Gastroesophageal sphincter (tissue), 3 donors: ENCODE results near the gene HDDC3.

Source experiments
- EP300 ChIP-seq: sonication (generic); formaldehyde crosslinking; IDR thresholded peaks from one replicate; pipeline ENCODE4 v1.6.1; 2017; ENCODE audit warnings: antibody characterized with exemption, mild to moderate bottlenecking
- POLR2A ChIP-seq, 2 donors: fragments of 450-650 bp; IDR thresholded peaks; one replicate each; pipeline ENCODE4 v1.6.1; 2017; ENCODE audit warnings: antibody characterized with exemption in 2 of 2, mild to moderate bottlenecking in 2 of 2, moderate library complexity in 1 of 2
- TF ChIP-seq, protein P1 (sequence below), 4 experiments: fragments of 200-600 bp in 2 of 4; fragments of 450-650 bp in 2 of 4; sonication (generic) in 1 of 4; IDR thresholded peaks; one replicate each; pipeline ENCODE4 v1.5.1; 2017 to 2019; ENCODE audit warnings: antibody characterized with exemption in 4 of 4, mild to moderate bottlenecking in 2 of 4, moderate library complexity in 2 of 4

GRCh38 chr15:90957791-90958190, 25.4 kb upstream of the HDDC3 start:
- no peak for TF ChIP-seq POLR2A (IDR thresholded peaks at IDR 0.05)
- TF ChIP-seq, protein P1, sequence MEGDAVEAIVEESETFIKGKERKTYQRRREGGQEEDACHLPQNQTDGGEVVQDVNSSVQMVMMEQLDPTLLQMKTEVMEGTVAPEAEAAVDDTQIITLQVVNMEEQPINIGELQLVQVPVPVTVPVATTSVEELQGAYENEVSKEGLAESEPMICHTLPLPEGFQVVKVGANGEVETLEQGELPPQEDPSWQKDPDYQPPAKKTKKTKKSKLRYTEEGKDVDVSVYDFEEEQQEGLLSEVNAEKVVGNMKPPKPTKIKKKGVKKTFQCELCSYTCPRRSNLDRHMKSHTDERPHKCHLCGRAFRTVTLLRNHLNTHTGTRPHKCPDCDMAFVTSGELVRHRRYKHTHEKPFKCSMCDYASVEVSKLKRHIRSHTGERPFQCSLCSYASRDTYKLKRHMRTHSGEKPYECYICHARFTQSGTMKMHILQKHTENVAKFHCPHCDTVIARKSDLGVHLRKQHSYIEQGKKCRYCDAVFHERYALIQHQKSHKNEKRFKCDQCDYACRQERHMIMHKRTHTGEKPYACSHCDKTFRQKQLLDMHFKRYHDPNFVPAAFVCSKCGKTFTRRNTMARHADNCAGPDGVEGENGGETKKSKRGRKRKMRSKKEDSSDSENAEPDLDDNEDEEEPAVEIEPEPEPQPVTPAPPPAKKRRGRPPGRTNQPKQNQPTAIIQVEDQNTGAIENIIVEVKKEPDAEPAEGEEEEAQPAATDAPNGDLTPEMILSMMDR (IDR thresholded peaks at IDR 0.05): no peak
- no peak for TF ChIP-seq EP300
